HG03558 (cell line): ENCODE data around the gene PRKCSH.
"Not testable (repeated sequence)": the region's sequence is repeated elsewhere in the genome, so short reads cannot be mapped to it uniquely, and the experiment has no call there.

ENCODE experiments used
- ATAC-seq: cut with Tn5 transposase; IDR thresholded peaks from one replicate; pipeline ENCODE4 v1.9.1; 2021; ENCODE audit warnings: moderate number of reproducible peaks; ENCODE audit not compliant: unreplicated experiment; ENCODE audit errors: extremely low read depth

PRKCSH gene, protein sequence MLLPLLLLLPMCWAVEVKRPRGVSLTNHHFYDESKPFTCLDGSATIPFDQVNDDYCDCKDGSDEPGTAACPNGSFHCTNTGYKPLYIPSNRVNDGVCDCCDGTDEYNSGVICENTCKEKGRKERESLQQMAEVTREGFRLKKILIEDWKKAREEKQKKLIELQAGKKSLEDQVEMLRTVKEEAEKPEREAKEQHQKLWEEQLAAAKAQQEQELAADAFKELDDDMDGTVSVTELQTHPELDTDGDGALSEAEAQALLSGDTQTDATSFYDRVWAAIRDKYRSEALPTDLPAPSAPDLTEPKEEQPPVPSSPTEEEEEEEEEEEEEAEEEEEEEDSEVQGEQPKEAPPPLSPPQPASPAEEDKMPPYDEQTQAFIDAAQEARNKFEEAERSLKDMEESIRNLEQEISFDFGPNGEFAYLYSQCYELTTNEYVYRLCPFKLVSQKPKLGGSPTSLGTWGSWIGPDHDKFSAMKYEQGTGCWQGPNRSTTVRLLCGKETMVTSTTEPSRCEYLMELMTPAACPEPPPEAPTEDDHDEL

DNA sequence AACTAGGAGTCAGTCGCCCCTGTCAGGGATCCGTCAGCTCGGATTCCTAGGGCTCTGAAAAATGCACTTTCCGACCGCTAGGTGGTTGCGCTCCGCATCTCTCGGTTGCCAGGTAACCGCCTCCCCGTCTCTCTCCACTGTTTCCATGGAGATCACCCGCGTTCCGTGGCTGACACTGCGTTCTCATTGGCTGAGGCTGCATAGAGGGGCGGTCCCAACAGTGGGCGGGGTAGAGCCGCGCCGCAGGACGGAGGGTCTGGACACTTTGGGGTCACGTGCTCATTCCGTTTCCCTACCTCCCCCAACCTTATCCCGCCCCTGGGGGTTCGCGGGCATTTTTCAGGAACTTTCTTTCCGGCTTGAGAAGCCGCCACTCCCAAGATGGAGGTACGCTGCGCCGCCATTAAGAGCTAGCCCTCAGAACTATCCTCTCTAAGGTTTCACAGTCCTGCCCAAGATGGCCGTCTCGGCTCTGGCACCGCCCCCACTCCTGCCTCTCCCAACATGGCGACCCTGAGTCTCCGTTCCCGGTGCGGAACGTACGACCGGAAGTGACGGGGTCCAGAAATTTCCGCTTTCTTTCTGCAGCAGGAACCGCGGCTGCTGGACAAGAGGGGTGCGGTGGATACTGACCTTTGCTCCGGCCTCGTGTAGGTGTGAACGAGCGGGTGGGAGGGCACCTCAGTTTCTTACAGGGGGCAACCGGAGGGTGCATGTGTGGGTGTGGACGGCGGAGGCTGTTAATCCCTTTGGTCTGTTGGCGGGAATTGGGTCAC, at the start of gene PRKCSH, which contains the start of gene ODAD3:
Gene PRKCSH, plus strand, starts transcription at position 579 of the 776 bp plus-strand sequence. CDS start 483 bp downstream, outside the sequence.
Gene ODAD3, minus strand, starts transcription at position 65 of the 776 bp plus-strand sequence. CDS start 105 bp downstream, outside the sequence.
- peak; percentile 81 for ATAC-seq

DNA sequence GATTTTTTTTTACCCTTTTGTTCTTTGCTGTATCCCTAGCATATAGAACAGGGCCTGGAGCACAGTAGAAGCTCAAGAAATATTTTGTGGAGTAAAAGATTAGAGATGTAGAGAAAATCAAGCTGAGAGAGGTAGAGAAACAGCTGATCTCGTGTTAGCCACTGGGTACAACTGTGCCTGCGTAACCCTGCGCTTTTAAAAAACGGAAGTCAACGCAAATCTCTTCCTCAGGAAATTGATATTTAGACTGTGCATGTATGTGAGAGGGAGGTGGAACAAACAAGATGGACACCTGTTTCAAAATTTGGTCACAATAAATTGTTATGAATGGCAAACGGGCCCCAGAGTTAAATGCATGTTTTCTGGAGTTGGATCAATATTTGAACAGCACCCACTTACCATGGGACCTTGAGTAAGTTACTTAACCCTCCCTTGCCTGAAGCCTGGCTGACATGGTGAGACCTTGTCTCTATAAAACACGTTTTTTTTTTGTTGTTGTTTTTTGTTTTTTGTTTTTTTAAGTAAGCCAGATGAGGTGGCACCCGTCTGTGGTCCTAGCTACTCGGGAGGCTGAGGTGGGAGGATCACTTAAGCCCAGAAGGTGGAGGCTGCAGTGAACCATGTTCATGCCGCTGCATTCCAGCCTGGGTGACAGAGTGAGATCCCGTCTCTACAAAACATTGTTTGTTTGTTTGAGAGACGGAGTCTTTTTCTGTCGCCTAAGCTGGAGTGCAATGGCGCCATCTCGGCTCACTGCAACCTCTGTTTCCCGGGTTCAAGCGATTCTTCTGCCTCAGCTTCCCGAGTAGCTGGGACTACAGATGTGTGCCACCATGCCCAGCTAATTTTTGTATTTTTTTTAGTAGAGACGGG, 48.0 kb upstream of the PRKCSH start:
- ATAC-seq, result no peak

- ATAC-seq, result no peak
Measured at GRCh38 chr19:11390359-11390758, 45.1 kb upstream of the PRKCSH start.

- no peak for ATAC-seq
Measured at GRCh38 chr19:11390933-11391680, 44.3 kb upstream of the PRKCSH start.

DNA sequence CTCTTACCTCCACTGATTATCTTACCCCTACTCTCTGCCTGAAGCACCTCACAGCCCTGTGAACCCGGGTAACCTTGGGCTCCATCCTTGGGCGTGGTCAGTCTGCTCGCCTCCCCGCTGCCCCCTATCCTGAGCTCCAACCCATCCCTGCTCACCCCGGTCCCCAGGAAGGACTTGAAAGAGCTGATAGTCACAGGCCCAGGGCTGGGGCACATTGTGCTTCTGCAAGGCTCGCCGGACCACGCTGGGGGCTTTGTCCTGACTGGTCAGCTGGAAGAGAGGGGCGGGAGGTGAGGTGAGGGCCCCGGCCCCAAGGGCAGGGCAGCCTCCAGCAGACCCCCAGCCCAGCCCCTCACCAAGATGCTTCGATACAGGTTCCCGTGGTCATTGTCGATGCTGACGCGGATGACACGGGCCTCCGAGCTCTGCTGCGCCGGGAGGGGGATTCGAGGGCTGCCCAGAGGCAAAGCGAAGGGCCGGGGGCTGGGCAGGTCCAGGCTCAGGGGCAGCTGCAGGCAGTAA, 38.3 kb upstream of the PRKCSH start:
- no peak for ATAC-seq

- no peak for ATAC-seq
Measured at GRCh38 chr19:11399667-11400066, 35.8 kb upstream of the PRKCSH start.

- ATAC-seq, result no peak
Measured at GRCh38 chr19:11400798-11401197, 34.6 kb upstream of the PRKCSH start.

- ATAC-seq, result no peak
Measured at GRCh38 chr19:11401808-11402543, 33.5 kb upstream of the PRKCSH start.

GRCh38 chr19:11404588-11405222, 30.7 kb upstream of the PRKCSH start:
- ATAC-seq, result no peak

DNA sequence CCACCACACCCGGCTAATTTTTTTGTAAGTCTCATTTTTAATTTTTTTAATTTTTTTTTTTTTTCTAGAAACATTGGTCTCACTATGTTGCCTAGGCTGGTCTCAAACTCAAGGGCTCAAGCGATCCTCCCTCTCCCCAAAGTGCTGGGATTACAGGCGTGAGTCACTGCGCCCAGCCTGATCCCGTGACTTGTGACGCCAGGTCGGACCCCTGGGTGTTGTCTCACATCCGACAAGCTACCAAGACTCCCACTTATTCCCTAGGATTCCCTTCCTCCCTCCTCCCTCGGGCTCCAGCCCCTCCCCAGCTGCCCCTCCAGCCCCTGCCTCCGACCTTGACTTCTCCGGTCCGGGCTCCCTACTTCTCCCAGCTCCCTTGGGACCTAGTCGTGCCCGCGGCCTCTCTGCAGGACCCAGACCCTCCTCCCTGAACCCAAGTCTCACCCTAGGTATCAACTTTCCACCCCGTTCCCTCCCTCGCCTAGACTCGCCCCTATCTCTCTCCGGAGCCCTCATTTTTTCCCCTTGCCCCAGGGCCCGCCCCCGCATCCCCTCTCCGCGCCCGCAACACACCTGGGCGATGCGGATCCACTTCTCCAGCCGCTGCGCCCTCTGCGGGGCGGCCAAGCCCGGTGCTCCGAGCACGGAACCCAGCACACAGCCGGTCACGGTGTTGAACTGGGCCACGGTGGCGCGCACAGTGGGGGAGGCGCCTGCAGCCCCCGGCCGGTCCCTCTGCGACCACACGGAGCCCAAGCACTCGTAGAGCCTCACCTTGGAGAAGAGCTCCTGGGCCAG, 29.4 kb upstream of the PRKCSH start:
- ATAC-seq, result no peak

GRCh38 chr19:11406703-11407236, 28.7 kb upstream of the PRKCSH start:
- ATAC-seq, result not testable (repeated sequence)

DNA sequence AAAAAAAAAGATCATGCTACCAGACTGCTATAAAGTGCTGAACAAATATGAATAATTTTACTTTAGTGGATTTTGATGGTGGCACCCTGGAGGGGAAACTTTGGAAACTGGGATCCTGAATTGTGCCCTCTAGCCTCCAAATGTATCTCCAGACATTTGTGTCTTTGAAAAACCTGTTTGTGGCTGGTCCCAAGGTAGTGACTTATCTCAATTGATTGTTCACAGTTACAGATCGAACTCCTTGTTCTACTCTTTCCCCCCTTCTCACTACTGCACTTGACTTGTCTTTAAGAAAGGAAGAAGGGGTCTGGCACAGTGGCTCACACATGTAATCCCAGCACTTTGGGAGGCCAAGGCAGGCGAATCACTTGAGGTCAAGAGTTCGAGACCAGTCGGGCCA, 26.8 kb upstream of the PRKCSH start:
- ATAC-seq, result no peak

DNA sequence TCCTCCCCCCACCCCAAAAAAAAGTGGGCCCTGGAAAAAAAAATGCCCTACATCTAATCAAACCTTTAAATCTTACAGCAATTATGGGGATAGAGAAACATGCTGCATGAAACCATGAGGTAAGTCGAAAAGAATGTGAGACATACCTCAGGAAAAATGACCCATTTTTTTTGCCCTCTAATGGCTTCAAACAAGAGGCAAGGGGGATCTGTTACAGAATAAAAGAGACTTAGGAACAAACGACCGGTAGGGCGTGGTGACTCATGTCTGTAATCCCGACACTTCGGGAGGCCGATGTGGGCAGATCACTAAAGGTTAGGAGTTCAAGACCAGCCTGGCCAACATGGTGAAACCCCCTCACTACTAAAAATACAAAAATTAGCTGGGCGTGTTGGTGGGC, 24.8 kb upstream of the PRKCSH start:
- no peak for ATAC-seq

GRCh38 chr19:11414544-11414943, 20.9 kb upstream of the PRKCSH start:
- ATAC-seq, result no peak

GRCh38 chr19:11416346-11417052, 18.9 kb upstream of the PRKCSH start:
- no peak for ATAC-seq

DNA sequence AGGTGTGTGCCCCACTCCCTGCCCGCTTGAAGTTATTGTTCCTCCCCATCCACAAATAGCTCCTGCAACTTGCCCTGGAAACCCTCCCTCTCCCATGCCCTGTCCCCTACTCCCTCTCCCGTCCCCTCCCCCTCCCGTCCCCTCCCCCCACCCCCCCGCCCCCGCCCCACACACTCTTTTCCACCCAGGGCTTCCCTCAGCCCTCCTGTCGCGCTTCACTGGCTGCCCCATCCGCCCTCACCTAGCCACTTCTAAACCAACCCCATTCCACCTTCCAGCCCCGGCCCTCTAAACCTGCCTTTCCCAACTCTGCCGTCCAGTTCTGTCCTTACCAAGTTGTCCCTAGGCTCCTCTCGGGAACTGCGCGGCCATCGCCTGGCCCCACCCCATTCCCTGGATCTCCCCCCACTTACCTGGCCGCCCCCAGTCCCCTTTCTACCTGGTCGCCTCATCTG, 17.3 kb upstream of the PRKCSH start:
- no peak for ATAC-seq
